GM23248 (cell line): Measurements from ENCODE around the gene OTOA. TPM values are rescaled to one million over a fixed set of nuclear protein-coding genes. Genes with fewer than 3 reads are reported as not detected.
"Not testable (repeated sequence)": the region's sequence is repeated elsewhere in the genome, so short reads cannot be mapped to it uniquely, and the experiment has no call there.

Experiments used
- DNase-seq: peaks from one replicate; pipeline ENCODE4 v3.0.0-alpha.2; 2015
- H2AFZ ChIP-seq: fragments of 200-600 bp; sonication (generic); 2 replicates; pipeline ENCODE4 v1.6.1; 2016; ENCODE audit warnings: antibody characterized with exemption
- H3F3A ChIP-seq: fragments of 200-600 bp; sonication (generic); 2 replicates; pipeline ENCODE4 v1.6.1; 2016; ENCODE audit warnings: mild to moderate bottlenecking, antibody characterized with exemption, mixed run types; ENCODE audit not compliant: insufficient read depth
- H3K27ac ChIP-seq: fragments of 200-600 bp; sonication (generic); 2 replicates; pipeline ENCODE4 v1.5.1; 2016; ENCODE audit warnings: mild to moderate bottlenecking
- H3K27me3 ChIP-seq: fragments of 200-600 bp; sonication (generic); replicated peaks from 2 replicates; pipeline ENCODE4 v1.6.1; 2016; ENCODE audit warnings: mild to moderate bottlenecking; ENCODE audit not compliant: insufficient read depth
- H3K36me3 ChIP-seq: fragments of 200-600 bp; sonication (generic); 2 replicates; pipeline ENCODE4 v1.6.1; 2016; ENCODE audit warnings: low read depth, mild to moderate bottlenecking
- H3K4me1 ChIP-seq: fragments of 200-600 bp; sonication (generic); 2 replicates; pipeline ENCODE4 v1.6.1; 2016; ENCODE audit warnings: mild to moderate bottlenecking; ENCODE audit not compliant: insufficient read depth
- H3K4me2 ChIP-seq: fragments of 200-600 bp; sonication (generic); one replicate; pipeline ENCODE4 v1.6.1; 2016; ENCODE audit warnings: mild to moderate bottlenecking; ENCODE audit not compliant: unreplicated experiment
- H3K4me3 ChIP-seq: fragments of 200-600 bp; sonication (generic); 2 replicates; pipeline ENCODE4 v1.5.1; 2016; ENCODE audit warnings: mild to moderate bottlenecking
- H3K79me2 ChIP-seq: fragments of 200-600 bp; sonication (generic); 2 replicates; pipeline ENCODE4 v1.6.1; 2016; ENCODE audit warnings: mild to moderate bottlenecking; ENCODE audit not compliant: insufficient read depth
- H3K9ac ChIP-seq: fragments of 200-600 bp; sonication (generic); 2 replicates; pipeline ENCODE4 v1.6.1; 2016; ENCODE audit warnings: mild to moderate bottlenecking
- H3K9me2 ChIP-seq: fragments of 200-600 bp; sonication (generic); 2 replicates; pipeline ENCODE4 v1.6.1; 2016; ENCODE audit warnings: mixed run types, mild to moderate bottlenecking, moderate library complexity; ENCODE audit not compliant: insufficient read depth
- H3K9me3 ChIP-seq: fragments of 200-600 bp; sonication (generic); one replicate; pipeline ENCODE4 v1.6.1; 2017; ENCODE audit warnings: low read depth
- H4K20me1 ChIP-seq: fragments of 200-600 bp; sonication (generic); 2 replicates; pipeline ENCODE4 v1.6.0; 2016; ENCODE audit not compliant: insufficient read depth
- EZH2 ChIP-seq: fragments of 200-600 bp; sonication (generic); IDR thresholded peaks from 2 replicates; pipeline ENCODE4 v1.6.1; 2018; ENCODE audit warnings: antibody characterized with exemption, mild to moderate bottlenecking; ENCODE audit not compliant: insufficient read depth, poor library complexity, severe bottlenecking
- EZH2phosphoT487 ChIP-seq: fragments of 200-600 bp; sonication (generic); IDR thresholded peaks from 2 replicates; pipeline ENCODE4 v1.6.1; 2018; ENCODE audit warnings: antibody characterized with exemption, moderate library complexity, mild to moderate bottlenecking, low read depth; ENCODE audit not compliant: insufficient read depth
- WGBS, 2 experiments: methylation state at CpG; one replicate each; pipeline ENCODE4 v1.1.6; 2015 to 2017; ENCODE audit warnings: low lambda C conversion rate in 2 of 2, low coverage in 1 of 2; ENCODE audit errors: missing lambda C conversion rate in 2 of 2; 5-methylcytosine and 5-hydroxymethylcytosine counted together
- in situ Hi-C: fragments of 300-500 bp; cut with MboI; formaldehyde crosslinking; loops from 2 replicates; pipeline ENCODE4 v1.15.0; 2020
- polyA plus RNA-seq: library from polyadenylated mRNA; unstranded; fragments of >200 nt; fragmentation: Nextera tagmentation; extraction: Ambion mirVana; gene quantifications from 2 replicates; pipeline ENCODE4 v1.2.1, GENCODE V29; 2016
- total RNA-seq: library from RNA; depleted of rRNA; stranded (reverse); fragments of >200 nt; shearing (Covaris generic); gene quantifications from 2 replicates; pipeline ENCODE4 v1.2.3, GENCODE V29; 2014

The OTOA gene
- total and polyA plus RNA-seq, 2 experiments from 2014 or later: not detected

DNA sequence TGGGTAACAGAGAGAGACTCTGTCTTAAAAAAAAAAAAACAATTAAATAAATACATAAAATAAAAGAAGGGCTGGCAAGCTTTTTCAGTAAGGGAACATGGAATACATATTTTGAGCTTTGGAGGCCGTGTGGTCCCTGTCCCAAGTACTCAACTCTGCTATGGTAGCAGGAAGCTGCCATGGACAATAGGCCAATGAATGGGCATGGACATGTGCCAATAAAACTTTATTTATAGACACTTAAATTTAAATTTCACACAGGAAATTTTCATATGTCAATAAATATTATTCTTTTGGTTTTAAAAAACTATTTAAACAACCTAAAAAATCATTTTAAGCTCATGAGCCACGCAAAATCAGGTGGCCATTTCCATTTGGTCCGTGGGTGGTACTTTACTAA lies 3.8 kb downstream of the OTOA start:
- Histone ChIP-seq H3K9me3 (no peaks in the 10 kb centered on the region), H3K4me2 (no peak overlapping the region), H3K36me3 (no peaks in the 10 kb centered on the region), H3K9me2 (no peaks in the 10 kb centered on the region), H3F3A (no peaks in the 10 kb centered on the region), H3K79me2 (no peaks in the 10 kb centered on the region), H2AFZ (no peak overlapping the region), H3K4me1 (no peaks in the 10 kb centered on the region), H3K27ac (no peak overlapping the region), H4K20me1 (no peaks in the 10 kb centered on the region), H3K27me3 (no peaks in the 10 kb centered on the region), H3K4me3 (no peak overlapping the region), H3K9ac (no peak overlapping the region)
- no peak for DNase-seq
- in situ Hi-C loops: no loop called here
- 92 to 94% methylated on average over 3 of the region's 3 CpGs for WGBS, 2 experiments
- TF ChIP-seq EZH2: no peak
- TF ChIP-seq EZH2phosphoT487: no peak

DNA sequence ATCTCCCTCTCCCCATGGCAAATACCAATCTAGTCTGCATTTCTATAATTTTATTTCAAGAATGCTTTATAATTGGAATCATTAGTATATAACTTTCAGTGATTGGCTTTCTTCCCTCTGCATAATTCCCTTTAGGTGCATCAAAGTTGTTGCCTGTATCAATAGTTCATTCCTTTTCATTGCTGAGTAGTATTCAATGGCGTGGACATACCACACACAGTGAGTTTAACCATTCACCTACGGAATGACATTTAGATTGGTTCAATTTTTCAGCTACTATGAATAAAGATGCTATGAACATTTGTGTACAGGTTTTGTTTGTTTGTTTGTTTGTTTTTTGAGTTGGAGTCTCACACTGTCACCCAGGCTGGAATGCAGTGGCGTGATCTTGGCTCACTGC lies 9.7 kb downstream of the OTOA start:
- Histone ChIP-seq H3K27ac (no peak overlapping the region), H4K20me1 (no peaks in the 10 kb centered on the region), H3K79me2 (no peaks in the 10 kb centered on the region), H2AFZ (no peak overlapping the region), H3F3A (no peaks in the 10 kb centered on the region), H3K9ac (no peak overlapping the region), H3K4me3 (no peak overlapping the region), H3K9me3 (no peaks in the 10 kb centered on the region), H3K4me2 (no peak overlapping the region), H3K36me3 (no peaks in the 10 kb centered on the region), H3K9me2 (no peaks in the 10 kb centered on the region), H3K4me1 (no peaks in the 10 kb centered on the region), H3K27me3 (no peaks in the 10 kb centered on the region)
- in situ Hi-C loops: no loop called here
- TF ChIP-seq EZH2 (no peak), EZH2phosphoT487 (no peak)
- no peak for DNase-seq
- WGBS, 2 experiments: 68 to 72% methylated on average over 3 of the region's 3 CpGs

DNA sequence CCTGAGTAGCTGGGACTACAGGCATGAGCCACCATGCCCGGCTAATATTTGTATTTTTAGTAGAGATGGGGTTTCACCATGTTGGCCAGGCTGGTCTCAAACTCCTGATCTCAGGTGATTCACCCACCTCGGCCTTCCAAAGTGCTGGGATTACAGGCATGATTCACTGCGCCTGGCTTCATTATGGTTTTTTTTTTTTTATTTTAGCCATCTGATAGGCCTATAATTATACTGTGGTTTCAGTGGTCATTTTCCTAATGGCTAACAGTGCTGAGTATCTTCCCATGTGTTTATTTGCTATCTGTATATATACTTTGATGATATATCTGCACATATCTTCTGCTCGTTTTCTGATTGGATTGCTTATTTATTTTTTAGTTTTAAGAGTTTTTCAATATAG lies 10.7 kb downstream of the OTOA start:
- WGBS, 2 experiments: 61% methylated on average over 4 of the region's 4 CpGs
- H3K36me3 ChIP-seq, H2AFZ ChIP-seq, H3K27ac ChIP-seq, H3K4me3 ChIP-seq, in situ Hi-C loops, H3K4me1 ChIP-seq, H3K27me3 ChIP-seq, H3F3A ChIP-seq, H3K79me2 ChIP-seq, H4K20me1 ChIP-seq, H3K9ac ChIP-seq, H3K4me2 ChIP-seq, H3K9me2 ChIP-seq, H3K9me3 ChIP-seq, DNase-seq: not testable (repeated sequence)

DNA sequence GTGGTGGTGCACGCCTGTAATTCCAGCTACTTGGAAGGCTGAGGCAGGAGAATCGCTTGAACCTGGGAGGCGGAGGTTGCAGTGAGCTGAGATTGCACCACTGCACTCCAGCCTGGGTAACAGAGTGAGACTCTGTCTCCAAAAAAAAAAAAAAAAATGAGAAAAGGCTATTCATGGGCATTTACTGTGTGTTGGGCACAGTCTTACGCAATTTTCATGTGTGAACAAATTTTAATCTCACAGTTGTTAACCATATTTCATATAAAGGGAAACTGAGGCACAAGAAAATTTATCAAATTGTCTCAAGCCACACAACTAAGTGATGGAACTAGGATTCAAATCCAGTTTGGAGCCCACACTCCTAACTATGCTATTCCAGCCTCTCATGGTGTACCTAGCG lies 16.9 kb downstream of the OTOA start:
- H3K36me3 ChIP-seq, H3K4me1 ChIP-seq, H3K9me3 ChIP-seq, H3K9ac ChIP-seq, H3F3A ChIP-seq, H3K27ac ChIP-seq, DNase-seq, H3K27me3 ChIP-seq, H3K9me2 ChIP-seq, in situ Hi-C loops, H3K4me2 ChIP-seq, H3K79me2 ChIP-seq, H2AFZ ChIP-seq, H4K20me1 ChIP-seq, H3K4me3 ChIP-seq: not testable (repeated sequence)
- WGBS, 2 experiments: 75 to 81% methylated on average over 5 of the region's 5 CpGs

DNA sequence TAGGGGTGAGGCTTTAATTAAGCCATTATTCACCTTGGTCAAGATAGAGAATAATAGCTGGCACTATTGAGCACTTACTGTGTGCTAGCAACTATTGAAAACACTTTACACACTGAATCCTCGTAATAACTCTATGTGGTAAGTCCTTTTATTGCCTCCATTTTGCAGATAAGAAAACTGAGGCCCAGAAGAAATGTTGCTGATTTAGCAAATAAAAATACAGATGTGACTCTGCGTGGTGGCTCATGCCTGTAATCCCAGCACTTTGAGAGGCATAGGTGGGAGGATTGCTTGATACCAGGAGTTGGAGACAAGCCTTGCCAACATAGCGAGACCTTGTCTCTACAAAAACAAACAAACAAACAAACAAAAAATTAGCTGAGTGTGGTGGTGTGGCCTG lies 19.4 kb downstream of the OTOA start:
- no peak overlapping the region for H3K27ac ChIP-seq
- no peak overlapping the region for H3K4me2 ChIP-seq
- H3K9me2 ChIP-seq: no peaks in the 10 kb centered on the region
- no peaks in the 10 kb centered on the region for H3K4me1 ChIP-seq
- H3K27me3 ChIP-seq: no peaks in the 10 kb centered on the region; the same call in 1 of the 2 replicates
- H3K9me3 ChIP-seq: no peaks in the 10 kb centered on the region
- H3K36me3 ChIP-seq: no peaks in the 10 kb centered on the region
- WGBS, 2 experiments: 62 to 66% methylated on average over 3 of the region's 3 CpGs
- no peak overlapping the region for H3K4me3 ChIP-seq
- in situ Hi-C loops: no loop called here
- H2AFZ ChIP-seq: no peak overlapping the region
- no peak for TF ChIP-seq EZH2
- no peak for TF ChIP-seq EZH2phosphoT487
- no peak overlapping the region for H3K9ac ChIP-seq
- no peaks in the 10 kb centered on the region for H3F3A ChIP-seq
- no peaks in the 10 kb centered on the region for H4K20me1 ChIP-seq
- no peak for DNase-seq
- H3K79me2 ChIP-seq: no peaks in the 10 kb centered on the region
